SK-N-SH (cell line): ENCODE data around the gene C2CD4B. TPM values are rescaled to one million over a fixed set of nuclear protein-coding genes. Genes with fewer than 3 reads are reported as not detected.

Experiments used
- CTCF ChIA-PET: fragments of 300-600, 350-600 bp; formaldehyde crosslinking; extraction: SDS; loops from one replicate; lab custom pipeline; 2021; lab: Yijun Ruan, JAX
- POLR2A ChIA-PET: fragments of 350-600 bp; sonication (Branson Sonifier 250); formaldehyde crosslinking; extraction: SDS; loops from one replicate; lab custom pipeline; 2020; ENCODE audit warnings: antibody characterized with exemption, inconsistent platforms; lab: Yijun Ruan, JAX
- DNase-seq: peaks from one replicate; pipeline ENCODE4 v3.0.0; 2012
- H2AFZ ChIP-seq: fragments of 200-600 bp; sonication (generic); 2 replicates; pipeline ENCODE4 v1.8.1; 2016; ENCODE audit warnings: antibody characterized with exemption, mild to moderate bottlenecking, low read depth
- H3F3A ChIP-seq: fragments of 200-600 bp; sonication (generic); replicated peaks from 2 replicates; pipeline ENCODE3; 2016; ENCODE audit warnings: antibody characterized with exemption, mild to moderate bottlenecking; ENCODE audit not compliant: insufficient read depth
- H3K27ac ChIP-seq, 2 experiments: fragments of 200-500 bp in 1 of 2; fragments of 200-600 bp in 1 of 2; sonication (Bioruptor generic) in 1 of 2; sonication (generic), shearing (Covaris generic) in 1 of 2; 2 replicates each; pipeline versions ENCODE4 v1.5.1 to v1.6.1; 2014 to 2016; ENCODE audit warnings: low read depth in 2 of 2, inconsistent platforms in 1 of 2, low read length in 1 of 2, mild to moderate bottlenecking in 1 of 2, mixed read lengths in 1 of 2
- H3K27me3 ChIP-seq: fragments of 200-600 bp; sonication (generic), shearing (Covaris generic); 2 replicates; pipeline ENCODE4 v1.6.1; 2016; ENCODE audit warnings: mixed run types; ENCODE audit not compliant: insufficient read depth
- H3K36me3 ChIP-seq, 2 experiments: fragments of 200-500 bp in 1 of 2; fragments of 200-600 bp in 1 of 2; sonication (Bioruptor generic) in 1 of 2; sonication (generic) in 1 of 2; replicated peaks in 1 of 2; 2 replicates each; pipeline versions ENCODE3 to v1.5.1; 2014 to 2016; ENCODE audit warnings: low read length in 1 of 2, mild to moderate bottlenecking in 1 of 2; ENCODE audit not compliant: insufficient read depth in 2 of 2, control insufficient read depth in 1 of 2
- H3K4me1 ChIP-seq, 2 experiments: fragments of 200-500 bp in 1 of 2; fragments of 200-600 bp in 1 of 2; sonication (Bioruptor generic) in 1 of 2; sonication (generic), shearing (Covaris generic) in 1 of 2; 2 replicates each; pipeline versions ENCODE4 v1.5.1 to v1.6.1; 2014 to 2016; ENCODE audit warnings: low read depth in 1 of 2, low read length in 1 of 2, mixed run types in 1 of 2; ENCODE audit not compliant: insufficient read depth in 2 of 2, control insufficient read depth in 1 of 2
- H3K4me2 ChIP-seq: fragments of 200-600 bp; sonication (generic), shearing (Covaris generic); 2 replicates; pipeline ENCODE4 v1.6.1; 2017; ENCODE audit warnings: mixed run types
- H3K4me3 ChIP-seq, 2 experiments: fragments of 200-500 bp in 1 of 2; fragments of 200-600 bp in 1 of 2; sonication (Bioruptor generic) in 1 of 2; sonication (generic), shearing (Covaris generic) in 1 of 2; 2 replicates each; pipeline versions ENCODE4 v1.5.1 to v1.8.1; 2014 to 2016; ENCODE audit warnings: low read depth in 2 of 2, inconsistent platforms in 1 of 2, low read length in 1 of 2, mild to moderate bottlenecking in 1 of 2, mixed read lengths in 1 of 2, moderate library complexity in 1 of 2
- H3K79me2 ChIP-seq: fragments of 200-600 bp; sonication (generic); 2 replicates; pipeline ENCODE4 v1.8.1; 2017; ENCODE audit warnings: mild to moderate bottlenecking; ENCODE audit not compliant: insufficient read depth
- H3K9ac ChIP-seq: fragments of 200-600 bp; sonication (generic); 2 replicates; pipeline ENCODE4 v1.6.1; 2017; ENCODE audit warnings: mixed run types
- H3K9me2 ChIP-seq: fragments of 200-600 bp; sonication (generic); 2 replicates; pipeline ENCODE4 v1.6.1; 2017; ENCODE audit warnings: mixed run types
- H3K9me3 ChIP-seq: fragments of 200-600 bp; sonication (generic); 2 replicates; pipeline ENCODE4 v1.6.1; 2017; ENCODE audit warnings: mixed run types, mild to moderate bottlenecking, moderate library complexity
- H4K20me1 ChIP-seq: fragments of 200-600 bp; sonication (generic); 2 replicates; pipeline ENCODE4 v1.6.1; 2017; ENCODE audit warnings: mild to moderate bottlenecking, mixed run types; ENCODE audit not compliant: insufficient read depth
- CHD2 ChIP-seq: fragments of 150-350 bp; IDR thresholded peaks from 2 replicates; pipeline ENCODE4 v1.6.1; 2018; ENCODE audit warnings: low read length; ENCODE audit not compliant: partially characterized antibody
- ELF1 ChIP-seq: IDR thresholded peaks from 2 replicates; pipeline ENCODE4 v1.4.0; 2012
- EP300 ChIP-seq, 2 experiments: IDR thresholded peaks; 2 replicates each; pipeline versions ENCODE4 v1.4.0 to v1.6.1; 2012; ENCODE audit warnings: borderline replicate concordance in 1 of 2, low read depth in 1 of 2, low read length in 1 of 2
- EZH2phosphoT487 ChIP-seq: fragments of 200-600 bp; sonication (generic); IDR thresholded peaks from 2 replicates; pipeline ENCODE4 v1.6.1; 2017; ENCODE audit warnings: low read depth, mixed run types, mild to moderate bottlenecking, antibody characterized with exemption, moderate library complexity, borderline replicate concordance
- FOSL2 ChIP-seq: IDR thresholded peaks from 2 replicates; pipeline ENCODE4 v1.4.0; 2012; ENCODE audit warnings: low read depth, mild to moderate bottlenecking, moderate library complexity, borderline replicate concordance
- FOXJ3 ChIP-seq: sonication (generic); formaldehyde crosslinking; IDR thresholded peaks from 2 replicates; pipeline ENCODE4 v1.5.1; 2020; ENCODE audit warnings: mild to moderate bottlenecking, missing genetic modification reagents
- FOXM1 ChIP-seq: IDR thresholded peaks from 2 replicates; pipeline ENCODE4 v1.4.0; 2012; ENCODE audit warnings: low read depth, mild to moderate bottlenecking
- GABPA ChIP-seq: IDR thresholded peaks from 2 replicates; pipeline ENCODE4 v1.4.0; 2012; ENCODE audit warnings: low read depth, mild to moderate bottlenecking
- GATA2 ChIP-seq: sonication (generic); formaldehyde crosslinking; IDR thresholded peaks from 2 replicates; pipeline ENCODE4 v1.5.0; 2020; ENCODE audit warnings: mild to moderate bottlenecking, missing genetic modification reagents
- IRF3 ChIP-seq: fragments of 150-350 bp; IDR thresholded peaks from 2 replicates; pipeline ENCODE4 v1.6.1; 2016; ENCODE audit warnings: mild to moderate bottlenecking, low read depth, low read length
- JUND ChIP-seq: IDR thresholded peaks from 2 replicates; pipeline ENCODE4 v1.4.0; 2012
- PBX3 ChIP-seq: IDR thresholded peaks from 2 replicates; pipeline ENCODE4; 2012
- RCOR1 ChIP-seq: fragments of 150-350 bp; IDR thresholded peaks from 2 replicates; pipeline ENCODE4 v1.6.1; 2017; ENCODE audit warnings: antibody characterized with exemption, low read length
- RXRA ChIP-seq: IDR thresholded peaks from 2 replicates; pipeline ENCODE4 v1.4.0; 2012; ENCODE audit warnings: low read depth, mild to moderate bottlenecking, borderline replicate concordance
- SMC3 ChIP-seq: IDR thresholded peaks from 2 replicates; pipeline ENCODE4 v1.6.1; 2012; ENCODE audit warnings: low read depth, low read length, improper control_type of control experiment
- TCF12 ChIP-seq: IDR thresholded peaks from 2 replicates; pipeline ENCODE4 v1.4.0; 2012
- TEAD4 ChIP-seq: IDR thresholded peaks from 2 replicates; pipeline ENCODE4 v1.4.0; 2012; ENCODE audit warnings: mild to moderate bottlenecking, borderline replicate concordance; ENCODE audit not compliant: insufficient read depth
- YY1 ChIP-seq: IDR thresholded peaks from 2 replicates; pipeline ENCODE4 v1.4.0; 2012; ENCODE audit warnings: low read depth, mild to moderate bottlenecking
- ZBTB33 ChIP-seq: IDR thresholded peaks from 2 replicates; pipeline ENCODE4 v1.4.0; 2012; ENCODE audit warnings: low read depth, borderline replicate concordance
- WGBS: methylation state at CpG from one replicate; pipeline ENCODE4 v1.1.6; 2017; ENCODE audit warnings: low lambda C conversion rate; 5-methylcytosine and 5-hydroxymethylcytosine counted together
- polyA plus RNA-seq, 3 experiments: library from polyadenylated mRNA; depleted of rRNA; stranded (reverse); fragments of >200 nt; gene quantifications; 2 replicates each; pipeline ENCODE4 v1.2.3, GENCODE V29; 2012
- TF ChIP-seq, protein P1 (sequence below): IDR thresholded peaks from 2 replicates; pipeline ENCODE4 v1.4.0; 2012; ENCODE audit warnings: low read depth, borderline replicate concordance

The C2CD4B gene
- polyA plus RNA-seq, 1 of the 3 experiments (the other 2 are of a cell fraction) = not detected

GRCh38 chr15:62119874-62120273 lies 45.2 kb downstream of the C2CD4B start:
- Histone ChIP-seq H3K79me2 (no peaks in the 10 kb centered on the region), H3K4me1 (peaks cover 16 to 20% of the 10 kb centered on the region in 2 experiments; a peak in 3 of 4 replicates), H2AFZ (peak overlapping the region; percentile 53; the same call in 1 of the 2 replicates), H4K20me1 (no peaks in the 10 kb centered on the region), H3F3A (no peaks in the 10 kb centered on the region), H3K36me3 (no peaks in the 10 kb centered on the region), H3K27me3 (no peaks in the 10 kb centered on the region)
- CTCF ChIA-PET = interaction anchor here (1.1 to 1.5 kb wide), 2 partner anchors 20 to 187 kb away, joined by 3 to 5 read pairs; no protein-coding TSS in a partner anchor
- 90% methylated on average over 3 of the region's 3 CpGs for WGBS
- TF ChIP-seq ELF1 (no peak), ZBTB33 (no peak)
- TF ChIP-seq, all 33 proteins: peak for 0
- no peak for DNase-seq
- H3K4me3 ChIP-seq = no peak overlapping the region
- no peak overlapping the region; the same call in 1 of the 2 replicates for H3K9ac ChIP-seq
- POLR2A ChIA-PET = no interaction called here
- no peak overlapping the region; the same call in 1 of the 2 replicates for H3K4me2 ChIP-seq
- H3K27ac ChIP-seq = peak overlapping the region; percentile 87; a peak in 3 of 4 replicates
- H3K9me2 ChIP-seq = no peaks in the 10 kb centered on the region
- no peaks in the 10 kb centered on the region for H3K9me3 ChIP-seq

- H3K4me3 ChIP-seq = peak overlapping the region; percentile 7 to 21; a peak in 1 of 4 replicates
- H3K4me1 ChIP-seq = peaks cover 16 to 20% of the 10 kb centered on the region in 2 experiments; a peak in 3 of 4 replicates
- H3K27ac ChIP-seq = peak overlapping the region; percentile 87
- 37% methylated on average over 7 of the region's 7 CpGs for WGBS
- no peaks in the 10 kb centered on the region for H3K9me2 ChIP-seq
- H3K9ac ChIP-seq = peak overlapping the region; percentile 32; the same call in 1 of the 2 replicates
- no peak for DNase-seq
- peak overlapping the region; percentile 9; the same call in 1 of the 2 replicates for H3K4me2 ChIP-seq
- POLR2A ChIA-PET = no interaction called here
- H3K27me3 ChIP-seq = no peaks in the 10 kb centered on the region
- H4K20me1 ChIP-seq = no peaks in the 10 kb centered on the region
- peak overlapping the region; percentile 53 for H2AFZ ChIP-seq
- no peaks in the 10 kb centered on the region for H3F3A ChIP-seq
- no peaks in the 10 kb centered on the region for H3K79me2 ChIP-seq
- H3K9me3 ChIP-seq = no peaks in the 10 kb centered on the region
- H3K36me3 ChIP-seq = no peaks in the 10 kb centered on the region
- CTCF ChIA-PET = interaction anchor here (0.6 to 1.5 kb wide), 3 partner anchors 47 to 187 kb away, joined by 3 to 5 read pairs (median 4); no protein-coding TSS in a partner anchor
- TF ChIP-seq GABPA (peak; percentile 19; the same call in 1 of the 2 replicates), YY1 (no peak), FOXM1 (no peak), IRF3 (no peak), RXRA (no peak), EZH2phosphoT487 (no peak), FOSL2 (peak; percentile 79), GATA2 (CRISPR knock-in tag) (no peak), EP300 (IDR thresholded peaks at IDR 0.05; ENCODE audit: borderline replicate concordance in 1 of 2, low read depth in 1 of 2, low read length in 1 of 2) (no peak; a peak in 1 of 4 replicates), PBX3 (0 out of 2 replicates have a peak, but pooled peaks have one; percentile 6), FOXJ3 (CRISPR knock-in tag) (no peak), TCF12 (peak; percentile 54), TEAD4 (no peak), ZBTB33 (no peak), JUND (peak; percentile 58), SMC3 (no peak), CHD2 (no peak), RCOR1 (no peak)
- TF ChIP-seq, protein P1, sequence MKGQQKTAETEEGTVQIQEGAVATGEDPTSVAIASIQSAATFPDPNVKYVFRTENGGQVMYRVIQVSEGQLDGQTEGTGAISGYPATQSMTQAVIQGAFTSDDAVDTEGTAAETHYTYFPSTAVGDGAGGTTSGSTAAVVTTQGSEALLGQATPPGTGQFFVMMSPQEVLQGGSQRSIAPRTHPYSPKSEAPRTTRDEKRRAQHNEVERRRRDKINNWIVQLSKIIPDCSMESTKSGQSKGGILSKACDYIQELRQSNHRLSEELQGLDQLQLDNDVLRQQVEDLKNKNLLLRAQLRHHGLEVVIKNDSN = no peak
Measured at GRCh38 chr15:62119227-62119864, 45.7 kb downstream of the C2CD4B start.
